Measurements from ENCODE around the gene CS.
"Not testable (repeated sequence)": the region's sequence is repeated elsewhere in the genome, so short reads cannot be mapped to it uniquely, and the experiment has no call there.

Gene CS

GRCh38 chr12:56299853-56300643 is at the start of gene CS:
Gene CS, minus strand, starts transcription at chr12:56300330. Its CDS starts 129 bp downstream, at chr12:56300201.
- peak; percentile 98 for DNase-seq

GRCh38 chr12:56348776-56349175 is 48.6 kb upstream of the CS start:
- DNase-seq, result no peak

- DNase-seq, result not testable (repeated sequence)
These were observed 47.1 kb upstream of the CS start for GRCh38 chr12:56347255-56347654.

GRCh38 chr12:56346675-56347074 is 46.5 kb upstream of the CS start:
- DNase-seq, result no peak

- not testable (repeated sequence) for DNase-seq
These were observed 42.2 kb upstream of the CS start for GRCh38 chr12:56342290-56342689.

GRCh38 chr12:56341616-56342015 is 41.5 kb upstream of the CS start:
- DNase-seq, result no peak

GRCh38 chr12:56339158-56339422 is 39.0 kb upstream of the CS start:
- no peak for DNase-seq

- no peak for DNase-seq
These were observed 38.4 kb upstream of the CS start, which contains the start of gene IL23A for GRCh38 chr12:56338308-56339157. Gene IL23A, plus strand, starts transcription at chr12:56338884. Its CDS starts 161 bp downstream, at chr12:56339045.

GRCh38 chr12:56337753-56338251 is 37.7 kb upstream of the CS start:
- no peak for DNase-seq

GRCh38 chr12:56336361-56337167 is 36.4 kb upstream of the CS start:
- DNase-seq, result no peak

GRCh38 chr12:56335527-56335926 is 35.4 kb upstream of the CS start:
- not testable (repeated sequence) for DNase-seq

GRCh38 chr12:56334490-56334793 is 34.3 kb upstream of the CS start:
- no peak for DNase-seq

- DNase-seq, result peak; percentile 97
These were observed 33.8 kb upstream of the CS start, which contains the start of gene PAN2 for GRCh38 chr12:56333679-56334489. Gene PAN2, minus strand, starts transcription at chr12:56334000. Its CDS starts 906 bp downstream, at chr12:56333094.

- no peak for DNase-seq
These were observed 33.1 kb upstream of the CS start for GRCh38 chr12:56333197-56333678.

- no peak for DNase-seq
These were observed 32.5 kb upstream of the CS start for GRCh38 chr12:56332512-56333196.

- no peak for DNase-seq
These were observed 30.9 kb upstream of the CS start for GRCh38 chr12:56330936-56331490.

GRCh38 chr12:56326533-56326932 is 26.4 kb upstream of the CS start:
- no peak for DNase-seq

- DNase-seq, result no peak
These were observed 26.0 kb upstream of the CS start for GRCh38 chr12:56326126-56326525.

GRCh38 chr12:56324206-56324605 is 24.1 kb upstream of the CS start:
- DNase-seq, result no peak

- DNase-seq, result not testable (repeated sequence)
These were observed 21.5 kb upstream of the CS start for GRCh38 chr12:56321610-56322009.

GRCh38 chr12:56321027-56321426 is 20.9 kb upstream of the CS start:
- no peak for DNase-seq

Measured in left hindlimb (tissue), 1 donor.